ENCODE results near the gene HACL1.

DNA sequence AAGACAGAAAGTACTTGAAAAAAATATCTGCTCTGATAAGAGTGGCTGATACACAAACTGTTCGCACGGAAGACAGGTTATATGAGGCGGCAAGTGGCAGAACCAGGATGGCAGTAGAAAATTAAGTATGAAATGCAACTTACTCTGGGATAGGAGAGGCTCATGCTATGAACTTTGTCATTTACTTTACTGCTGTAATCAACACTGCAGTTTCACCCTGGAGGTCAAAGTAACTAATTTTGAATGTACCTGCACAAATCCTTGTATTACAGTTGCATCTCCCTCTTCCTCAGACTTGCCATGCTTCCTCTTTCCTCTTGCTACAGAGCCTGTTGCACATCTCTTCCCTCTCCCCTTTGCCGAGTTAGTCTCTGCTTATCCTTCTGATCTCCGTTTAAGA, 38.8 kb downstream of the HACL1 start:
- TF ChIP-seq CTCF (IDR thresholded peaks at IDR 0.05) (no peak), POLR2A (IDR thresholded peaks at IDR 0.05) (no peak)
